Osteoblast (primary cell): ENCODE data around the gene TAC3. TPM values are rescaled to one million over a fixed set of nuclear protein-coding genes. Genes with fewer than 3 reads are reported as not detected.

Experiments
- DNase-seq: peaks from one replicate; pipeline ENCODE4 v3.0.0; 2011; ENCODE audit warnings: low spot score, mixed read lengths; ENCODE audit not compliant: insufficient read length; ENCODE audit errors: missing footprints
- H2AFZ ChIP-seq: 2 replicates; pipeline ENCODE4 v1.6.0; 2011; ENCODE audit warnings: mild to moderate bottlenecking, low read length
- H3K27ac ChIP-seq: 2 replicates; pipeline ENCODE4 v1.5.1; 2011; ENCODE audit warnings: mild to moderate bottlenecking, low read depth, low read length, moderate library complexity
- H3K27me3 ChIP-seq: 2 replicates; pipeline ENCODE4 v1.6.0; 2012; ENCODE audit warnings: mild to moderate bottlenecking, control low read depth, inconsistent platforms, low read length, moderate library complexity; ENCODE audit not compliant: insufficient read depth
- H3K36me3 ChIP-seq: 2 replicates; pipeline ENCODE4 v1.5.1; 2011; ENCODE audit warnings: mild to moderate bottlenecking, low read length, control low read depth, moderate library complexity; ENCODE audit not compliant: insufficient read depth
- H3K4me1 ChIP-seq: 2 replicates; pipeline ENCODE4 v1.5.1; 2011; ENCODE audit warnings: mild to moderate bottlenecking, low read length, control low read depth, moderate library complexity; ENCODE audit not compliant: insufficient read depth
- H3K4me2 ChIP-seq: 2 replicates; pipeline ENCODE4 v1.6.0; 2011; ENCODE audit warnings: mild to moderate bottlenecking, low read length; ENCODE audit not compliant: insufficient read depth
- H3K4me3 ChIP-seq: fragments of 200-600 bp; sonication (generic); 3 replicates; pipeline ENCODE4 v1.5.1; 2012; ENCODE audit warnings: mild to moderate bottlenecking, low read length, inconsistent platforms; ENCODE audit not compliant: insufficient read depth
- H3K79me2 ChIP-seq: 2 replicates; pipeline ENCODE4 v1.6.0; 2012; ENCODE audit warnings: mild to moderate bottlenecking, low read length, control low read depth, inconsistent platforms; ENCODE audit not compliant: insufficient read depth
- H3K9me3 ChIP-seq: 2 replicates; pipeline ENCODE4 v1.5.1; 2011; ENCODE audit warnings: low read depth, low read length, control low read depth
- H4K20me1 ChIP-seq: 2 replicates; pipeline ENCODE4 v1.6.0; 2012; ENCODE audit warnings: mild to moderate bottlenecking, low read length, control low read depth; ENCODE audit not compliant: insufficient read depth
- total RNA-seq: library from RNA; depleted of rRNA; stranded (reverse); fragments of >200 nt; gene quantifications from 2 replicates; pipeline ENCODE4 v1.2.3, GENCODE V29; 2012
- TF ChIP-seq, protein P1 (sequence below): IDR thresholded peaks from 2 replicates; pipeline ENCODE4 v1.5.1; 2011; ENCODE audit warnings: mild to moderate bottlenecking, low read depth, low read length, moderate library complexity; ENCODE audit errors: extremely low read depth

Gene TAC3
- total RNA-seq, 1 donor, result not detected

DNA sequence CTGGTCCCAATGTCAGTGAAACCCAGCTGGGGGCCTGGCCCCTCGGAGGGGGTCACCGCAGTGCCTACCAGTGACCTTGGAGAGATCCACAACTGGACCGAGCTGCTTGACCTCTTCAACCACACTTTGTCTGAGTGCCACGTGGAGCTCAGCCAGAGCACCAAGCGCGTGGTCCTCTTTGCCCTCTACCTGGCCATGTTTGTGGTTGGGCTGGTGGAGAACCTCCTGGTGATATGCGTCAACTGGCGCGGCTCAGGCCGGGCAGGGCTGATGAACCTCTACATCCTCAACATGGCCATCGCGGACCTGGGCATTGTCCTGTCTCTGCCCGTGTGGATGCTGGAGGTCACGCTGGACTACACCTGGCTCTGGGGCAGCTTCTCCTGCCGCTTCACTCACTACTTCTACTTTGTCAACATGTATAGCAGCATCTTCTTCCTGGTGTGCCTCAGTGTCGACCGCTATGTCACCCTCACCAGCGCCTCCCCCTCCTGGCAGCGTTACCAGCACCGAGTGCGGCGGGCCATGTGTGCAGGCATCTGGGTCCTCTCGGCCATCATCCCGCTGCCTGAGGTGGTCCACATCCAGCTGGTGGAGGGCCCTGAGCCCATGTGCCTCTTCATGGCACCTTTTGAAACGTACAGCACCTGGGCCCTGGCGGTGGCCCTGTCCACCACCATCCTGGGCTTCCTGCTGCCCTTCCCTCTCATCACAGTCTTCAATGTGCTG lies 21.0 kb downstream of the TAC3 start:
- H3K4me1 ChIP-seq, result peaks cover 14% of the 10 kb centered on the region
- TF ChIP-seq, protein P1, sequence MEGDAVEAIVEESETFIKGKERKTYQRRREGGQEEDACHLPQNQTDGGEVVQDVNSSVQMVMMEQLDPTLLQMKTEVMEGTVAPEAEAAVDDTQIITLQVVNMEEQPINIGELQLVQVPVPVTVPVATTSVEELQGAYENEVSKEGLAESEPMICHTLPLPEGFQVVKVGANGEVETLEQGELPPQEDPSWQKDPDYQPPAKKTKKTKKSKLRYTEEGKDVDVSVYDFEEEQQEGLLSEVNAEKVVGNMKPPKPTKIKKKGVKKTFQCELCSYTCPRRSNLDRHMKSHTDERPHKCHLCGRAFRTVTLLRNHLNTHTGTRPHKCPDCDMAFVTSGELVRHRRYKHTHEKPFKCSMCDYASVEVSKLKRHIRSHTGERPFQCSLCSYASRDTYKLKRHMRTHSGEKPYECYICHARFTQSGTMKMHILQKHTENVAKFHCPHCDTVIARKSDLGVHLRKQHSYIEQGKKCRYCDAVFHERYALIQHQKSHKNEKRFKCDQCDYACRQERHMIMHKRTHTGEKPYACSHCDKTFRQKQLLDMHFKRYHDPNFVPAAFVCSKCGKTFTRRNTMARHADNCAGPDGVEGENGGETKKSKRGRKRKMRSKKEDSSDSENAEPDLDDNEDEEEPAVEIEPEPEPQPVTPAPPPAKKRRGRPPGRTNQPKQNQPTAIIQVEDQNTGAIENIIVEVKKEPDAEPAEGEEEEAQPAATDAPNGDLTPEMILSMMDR, result no peak
- no peak overlapping the region for H3K4me3 ChIP-seq
- peaks cover 7% of the 10 kb centered on the region for H3K27me3 ChIP-seq
- no peak for DNase-seq
- H2AFZ ChIP-seq, result no peak overlapping the region
- no peaks in the 10 kb centered on the region for H3K9me3 ChIP-seq
- H3K36me3 ChIP-seq, result no peaks in the 10 kb centered on the region
- peaks cover 30% of the 10 kb centered on the region for H4K20me1 ChIP-seq
- H3K4me2 ChIP-seq, result no peak overlapping the region
- H3K27ac ChIP-seq, result no peak overlapping the region
- H3K79me2 ChIP-seq, result peaks cover 10% of the 10 kb centered on the region

DNA sequence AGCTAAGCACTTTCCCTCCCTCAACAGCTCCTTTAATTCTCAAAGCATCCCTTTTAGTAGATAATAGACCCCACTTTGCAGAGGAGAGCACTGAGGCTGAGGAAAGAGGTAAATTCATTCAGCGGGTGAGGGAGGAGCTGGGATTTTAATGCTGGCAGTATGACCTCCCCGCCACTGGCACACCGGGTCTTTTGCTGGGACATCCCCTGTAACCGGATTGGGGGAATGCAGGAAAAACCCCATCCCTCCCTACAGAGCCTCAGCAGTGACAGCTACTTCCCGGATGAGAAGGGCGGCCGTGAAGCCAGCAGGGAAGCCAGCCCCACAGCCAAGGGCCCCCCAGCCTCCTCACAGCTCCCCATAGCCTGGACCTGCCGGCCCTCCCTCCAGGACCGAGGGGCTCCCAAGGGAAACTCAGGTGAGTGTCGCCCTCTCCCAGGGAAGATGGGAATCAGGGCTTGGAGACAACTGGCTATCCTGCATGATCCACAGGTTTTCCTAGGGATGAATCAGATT lies 22.0 kb downstream of the TAC3 start:
- no peaks in the 10 kb centered on the region for H3K36me3 ChIP-seq
- H3K27ac ChIP-seq, result no peak overlapping the region
- TF ChIP-seq, protein P1, result no peak
- H3K9me3 ChIP-seq, result no peaks in the 10 kb centered on the region
- H3K79me2 ChIP-seq, result peaks cover 8% of the 10 kb centered on the region
- no peak overlapping the region for H3K4me3 ChIP-seq
- H4K20me1 ChIP-seq, result peaks cover 21% of the 10 kb centered on the region
- H3K4me2 ChIP-seq, result no peak overlapping the region
- DNase-seq, result no peak
- peaks cover 11% of the 10 kb centered on the region for H3K27me3 ChIP-seq
- no peak overlapping the region for H2AFZ ChIP-seq
- peaks cover 4% of the 10 kb centered on the region for H3K4me1 ChIP-seq

DNA sequence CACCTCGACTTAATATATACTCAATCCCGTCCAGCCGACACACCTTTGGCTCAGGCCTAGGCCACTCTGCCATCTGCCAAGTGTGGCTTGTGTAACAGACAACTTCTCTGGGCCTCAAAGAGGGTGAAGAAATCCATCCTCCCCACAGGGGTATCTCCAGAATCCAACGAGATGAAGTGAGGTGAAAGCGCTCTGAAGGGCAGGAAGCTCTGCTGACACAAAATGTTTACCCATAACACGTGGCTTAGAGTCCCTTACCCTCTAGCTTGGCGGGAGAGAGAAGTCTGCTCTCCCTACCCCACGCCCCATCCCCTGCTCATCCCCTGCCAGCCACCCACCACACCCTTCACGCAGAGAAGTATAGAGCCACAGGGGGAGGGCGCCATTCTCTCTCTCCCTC lies 23.0 kb downstream of the TAC3 start:
- no peaks in the 10 kb centered on the region for H3K4me1 ChIP-seq
- H3K27me3 ChIP-seq, result peaks cover 11% of the 10 kb centered on the region
- H3K36me3 ChIP-seq, result no peaks in the 10 kb centered on the region
- H3K27ac ChIP-seq, result no peak overlapping the region
- no peak overlapping the region for H2AFZ ChIP-seq
- H3K9me3 ChIP-seq, result no peaks in the 10 kb centered on the region
- H3K4me3 ChIP-seq, result no peak overlapping the region
- TF ChIP-seq, protein P1, result no peak
- DNase-seq, result no peak
- no peak overlapping the region for H3K4me2 ChIP-seq
- H3K79me2 ChIP-seq, result peaks cover 6% of the 10 kb centered on the region
- H4K20me1 ChIP-seq, result peaks cover 11% of the 10 kb centered on the region
